Fibroblast of skin of left quadriceps (primary cell): ENCODE measurements around the gene EXOSC5.
"Not testable (repeated sequence)": the region's sequence is repeated elsewhere in the genome, so short reads cannot be mapped to it uniquely, and the experiment has no call there.

Source experiments
- DNase-seq, 2 experiments: peaks; one replicate each; pipeline ENCODE4 v3.0.0-alpha.2; 2013; ENCODE audit warnings: low read depth in 2 of 2

Gene EXOSC5

DNA sequence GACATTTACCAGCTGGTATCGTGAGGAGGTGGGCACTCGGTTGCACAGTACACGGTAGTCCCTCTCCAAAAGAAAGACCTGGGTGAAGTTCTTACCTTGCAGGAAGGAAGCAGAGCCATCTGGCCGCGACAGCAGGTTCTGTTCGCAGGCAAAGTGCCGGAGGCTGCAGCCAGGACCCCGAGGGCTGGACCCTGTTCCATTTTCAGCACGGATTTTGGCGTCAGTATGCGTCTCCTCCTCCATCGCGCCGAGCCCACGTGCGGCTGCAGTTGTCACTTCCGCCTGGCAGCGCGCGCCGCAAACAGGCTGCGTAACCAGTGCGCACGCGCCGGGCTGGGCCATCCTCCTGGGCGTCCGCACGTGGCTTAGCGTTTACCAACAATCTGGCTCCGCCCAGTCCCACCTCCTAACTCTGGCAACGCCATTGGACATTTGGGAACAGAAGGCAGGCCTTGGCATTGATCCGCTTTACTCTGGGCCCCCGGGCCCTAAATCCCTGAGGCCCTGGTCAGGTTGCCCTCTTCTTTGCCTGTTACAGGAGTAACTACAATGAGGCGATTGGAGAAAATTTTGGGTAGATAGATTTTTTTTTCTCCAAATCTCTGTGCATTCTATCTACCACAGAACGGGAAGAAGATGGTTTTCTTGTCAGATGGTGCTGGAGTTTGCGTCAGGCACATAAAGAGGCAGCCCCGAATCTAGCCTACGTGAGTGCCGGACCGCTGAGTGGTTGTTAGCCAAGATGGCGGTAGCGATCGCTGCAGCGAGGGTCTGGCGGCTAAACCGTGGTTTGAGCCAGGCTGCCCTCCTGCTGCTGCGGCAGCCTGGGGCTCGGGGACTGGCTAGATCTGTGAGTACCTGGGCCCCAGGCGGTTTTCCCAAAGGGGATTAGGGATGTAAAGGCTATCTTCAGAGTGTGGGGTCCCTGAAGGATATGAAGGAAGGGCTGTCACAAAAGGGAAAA lies at the start of gene EXOSC5, which contains the start of gene BCKDHA:
TSS of gene EXOSC5 (minus strand) at position 274 of the 964 bp plus-strand sequence. CDS start at position 243, 31 bp downstream.
TSS of gene BCKDHA (plus strand) at position 733 of the 964 bp plus-strand sequence. CDS start at position 743, 10 bp downstream.
- peak; percentile 100 for DNase-seq

DNA sequence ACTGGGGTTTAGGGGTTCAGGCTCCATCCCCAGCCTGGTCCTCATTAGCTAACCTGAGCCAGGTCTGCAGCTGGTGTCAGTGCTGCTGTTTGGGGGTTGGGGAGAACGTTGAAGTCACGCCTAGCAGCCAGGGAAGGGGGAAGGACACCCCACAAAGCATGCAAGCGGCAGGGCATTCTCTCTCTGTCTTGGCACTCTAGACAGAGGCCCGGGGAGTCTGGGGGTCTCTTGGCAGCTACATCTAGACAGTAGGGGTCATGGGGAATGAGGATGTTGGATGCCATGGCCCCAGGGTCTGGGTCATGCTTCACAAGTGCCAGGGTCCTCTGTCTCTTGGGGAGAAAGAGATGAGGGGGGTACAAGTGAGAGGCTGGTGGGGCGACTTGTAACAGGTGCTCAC lies 48.4 kb upstream of the EXOSC5 start:
- no peak for DNase-seq

DNA sequence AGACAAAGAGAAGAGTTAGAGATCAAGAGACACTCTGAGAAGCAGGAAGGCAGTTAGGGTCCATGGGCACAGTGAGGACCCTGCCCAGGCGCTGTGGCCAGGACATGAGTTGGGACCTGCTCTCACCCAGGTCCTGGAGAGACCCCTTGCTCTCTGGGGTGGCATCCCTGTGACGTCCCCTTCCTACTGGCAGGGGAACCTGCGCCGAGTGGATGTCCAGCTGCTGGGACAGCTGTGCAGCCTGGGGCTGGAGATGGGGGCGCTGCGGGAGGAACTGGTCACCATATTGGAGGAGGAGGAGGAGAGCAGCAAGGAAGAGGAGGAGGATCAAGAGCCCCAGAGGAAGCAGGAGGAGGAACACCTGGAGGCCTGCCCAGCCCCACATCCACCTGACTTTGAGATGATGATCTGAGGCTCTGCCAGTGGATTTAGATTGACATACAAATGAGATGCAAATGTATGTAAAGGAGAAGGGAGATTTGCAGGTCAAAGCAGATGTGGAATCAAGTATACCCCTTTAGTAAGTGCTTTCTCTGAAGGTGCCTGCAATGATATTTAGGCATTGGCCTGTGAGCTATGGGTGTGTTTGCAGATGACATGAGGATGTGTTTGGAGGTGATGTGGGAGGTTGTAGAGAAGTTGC lies 46.8 kb upstream of the EXOSC5 start:
- DNase-seq = no peak

DNA sequence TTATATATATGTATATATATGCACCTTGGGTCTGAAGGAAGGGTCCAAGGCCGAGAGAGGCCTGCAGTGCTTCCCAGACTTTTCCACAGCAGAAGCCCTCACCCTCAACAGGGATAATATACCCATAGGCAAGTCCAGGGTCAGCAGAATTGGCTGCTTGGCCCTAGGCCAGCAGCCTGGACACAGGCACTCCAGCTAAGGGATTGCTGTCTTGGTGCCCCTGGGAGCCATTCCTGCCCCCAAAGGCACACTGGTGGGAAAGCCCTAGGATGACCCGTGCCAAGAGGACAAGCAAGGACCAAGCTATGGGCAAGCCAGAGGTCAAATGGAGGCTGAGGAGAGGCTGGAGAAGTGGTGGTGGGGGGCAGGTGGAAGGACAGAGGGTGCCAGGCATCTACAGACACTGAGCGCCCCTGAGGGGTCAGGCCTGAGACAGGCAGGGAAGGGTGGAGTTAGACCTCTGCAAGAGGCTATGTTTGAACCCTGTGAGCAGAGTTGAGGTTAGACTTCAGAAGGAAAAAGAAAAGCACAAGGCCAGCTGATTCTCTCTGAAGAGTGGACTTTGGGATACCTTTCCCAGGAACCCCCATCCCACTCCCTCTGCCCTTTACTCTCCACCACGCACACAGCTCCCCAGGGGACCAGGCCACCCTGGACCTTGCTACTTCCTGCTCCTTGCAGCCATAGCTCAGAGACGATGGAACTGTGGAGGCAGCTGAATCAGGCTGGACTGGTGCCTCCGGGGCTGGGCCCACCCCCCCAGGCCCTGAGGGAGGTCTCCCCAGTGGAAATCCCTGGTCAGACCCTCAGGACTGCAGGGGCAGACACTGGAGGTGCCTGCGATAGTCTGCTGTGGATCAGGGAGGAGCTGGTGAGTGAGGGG lies 45.6 kb upstream of the EXOSC5 start, which contains the start of gene ERICH4:
TSS of gene ERICH4 (plus strand) at position 684 of the 883 bp plus-strand sequence. CDS start at position 698, 14 bp downstream.
- no peak for DNase-seq

DNA sequence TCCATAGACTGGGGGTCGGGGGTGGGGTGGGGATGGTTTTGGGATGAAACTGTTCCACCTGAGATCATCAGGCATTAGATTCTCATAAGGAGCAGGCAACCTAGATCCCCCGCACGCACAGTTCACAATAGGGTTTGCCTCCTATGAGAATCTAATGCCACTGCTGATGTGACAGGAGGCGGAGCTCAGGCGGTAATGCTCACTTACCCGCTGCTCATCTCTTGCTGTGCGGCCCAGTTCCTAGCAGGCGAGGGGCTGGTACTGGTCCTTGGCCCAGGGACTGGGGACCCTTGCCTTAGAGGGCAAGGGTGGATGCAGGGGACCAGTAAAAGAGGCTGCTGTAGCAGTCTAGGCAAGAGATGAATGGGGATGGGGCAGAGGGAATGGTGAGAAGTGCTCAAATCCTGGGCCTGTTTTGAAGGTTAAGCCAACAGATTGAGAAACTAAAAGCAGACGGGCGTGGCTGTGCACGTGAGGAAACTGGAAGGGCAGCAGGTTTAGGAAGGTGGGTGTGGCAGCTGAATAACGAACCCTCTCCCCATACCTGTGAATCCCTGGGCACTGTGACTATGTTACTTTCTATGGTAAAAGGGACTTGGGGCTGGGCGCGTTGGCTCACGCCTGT lies 44.3 kb upstream of the EXOSC5 start:
- DNase-seq = no peak

DNA sequence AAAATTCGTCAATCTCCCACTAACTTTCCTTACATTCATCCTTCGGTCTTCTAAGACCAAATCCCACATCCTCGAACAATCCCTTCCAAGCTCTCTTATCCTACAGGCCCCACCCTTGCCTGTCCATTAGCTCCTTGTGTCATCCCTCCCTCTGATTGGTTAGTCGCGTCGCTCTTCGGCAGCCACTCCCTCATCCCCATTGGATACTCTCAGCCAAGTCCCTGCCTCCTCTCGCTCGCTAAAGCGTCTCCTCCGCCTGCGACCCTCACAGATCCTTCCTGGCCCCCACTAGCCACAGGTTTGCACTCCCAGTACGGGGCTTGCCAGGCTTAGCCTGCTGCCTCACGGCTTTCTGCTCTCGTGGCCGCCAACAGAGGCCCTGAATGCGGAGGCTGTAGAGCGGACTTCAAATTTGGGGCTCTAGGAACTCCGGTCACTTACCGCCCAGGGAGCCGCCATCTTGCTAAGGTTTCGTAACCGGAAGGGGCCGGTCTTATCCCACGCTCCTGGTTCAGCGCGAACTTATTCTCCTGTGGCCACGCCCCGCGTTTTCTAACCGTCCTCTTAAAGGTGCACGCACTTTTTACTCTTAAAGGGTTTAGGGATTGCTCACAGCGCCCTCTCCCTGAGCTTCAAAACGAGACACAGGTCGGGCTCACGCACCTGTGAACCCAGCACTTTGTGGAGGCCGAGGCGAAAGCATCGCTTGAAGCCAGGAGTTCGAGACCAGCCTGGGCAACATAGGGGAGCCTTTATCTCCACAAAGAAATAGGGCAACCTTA lies 42.5 kb upstream of the EXOSC5 start, which contains the start of gene DMAC2:
TSS of gene DMAC2 (minus strand) at position 472 of the 782 bp plus-strand sequence. CDS start at position 459, 13 bp downstream.
- DNase-seq = peak; percentile 93

DNA sequence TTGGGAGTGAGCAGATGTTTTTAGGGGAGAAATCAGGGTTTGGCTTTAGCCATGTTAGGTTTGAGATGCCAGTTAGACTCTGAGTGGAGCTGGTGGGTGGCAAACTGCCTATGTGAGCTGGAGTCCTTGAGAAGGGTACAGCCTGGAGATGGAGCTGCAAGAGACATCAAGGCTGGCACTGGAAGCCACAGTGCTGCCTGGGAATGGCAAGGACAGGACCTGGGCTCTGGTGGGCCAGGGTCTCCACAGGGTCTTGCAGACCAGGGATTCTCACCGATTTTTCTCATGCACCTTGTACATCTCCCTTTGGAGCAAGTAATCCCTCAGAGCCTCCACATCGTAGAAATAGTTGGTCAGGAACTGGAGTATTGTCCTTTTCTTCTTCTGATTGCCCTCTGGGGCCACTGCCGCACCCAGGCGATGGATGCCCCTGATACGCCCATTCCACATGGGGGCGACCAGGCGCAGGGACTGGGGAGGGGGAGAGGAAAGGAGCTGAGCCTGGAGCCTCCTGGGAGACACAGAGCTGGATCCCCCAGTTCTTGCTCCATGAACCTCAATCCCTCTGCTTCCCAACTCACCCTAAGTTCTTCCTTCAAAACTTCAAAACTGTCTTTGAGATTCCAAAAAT lies 40.9 kb upstream of the EXOSC5 start:
- no peak for DNase-seq

DNA sequence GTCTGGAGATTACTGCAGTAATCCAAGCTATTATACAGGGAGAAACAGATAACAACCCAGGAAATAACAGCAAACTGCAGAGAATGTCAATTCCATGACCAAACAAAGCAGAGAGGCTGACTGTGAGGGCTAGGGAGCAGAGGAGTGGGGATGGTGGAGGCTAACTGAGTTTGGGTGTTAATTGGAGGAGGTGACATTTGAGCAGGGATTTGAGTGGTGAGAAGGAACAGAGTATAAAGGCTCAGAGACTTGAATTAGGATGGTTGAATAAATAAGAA lies 39.5 kb upstream of the EXOSC5 start:
- no peak for DNase-seq

DNA sequence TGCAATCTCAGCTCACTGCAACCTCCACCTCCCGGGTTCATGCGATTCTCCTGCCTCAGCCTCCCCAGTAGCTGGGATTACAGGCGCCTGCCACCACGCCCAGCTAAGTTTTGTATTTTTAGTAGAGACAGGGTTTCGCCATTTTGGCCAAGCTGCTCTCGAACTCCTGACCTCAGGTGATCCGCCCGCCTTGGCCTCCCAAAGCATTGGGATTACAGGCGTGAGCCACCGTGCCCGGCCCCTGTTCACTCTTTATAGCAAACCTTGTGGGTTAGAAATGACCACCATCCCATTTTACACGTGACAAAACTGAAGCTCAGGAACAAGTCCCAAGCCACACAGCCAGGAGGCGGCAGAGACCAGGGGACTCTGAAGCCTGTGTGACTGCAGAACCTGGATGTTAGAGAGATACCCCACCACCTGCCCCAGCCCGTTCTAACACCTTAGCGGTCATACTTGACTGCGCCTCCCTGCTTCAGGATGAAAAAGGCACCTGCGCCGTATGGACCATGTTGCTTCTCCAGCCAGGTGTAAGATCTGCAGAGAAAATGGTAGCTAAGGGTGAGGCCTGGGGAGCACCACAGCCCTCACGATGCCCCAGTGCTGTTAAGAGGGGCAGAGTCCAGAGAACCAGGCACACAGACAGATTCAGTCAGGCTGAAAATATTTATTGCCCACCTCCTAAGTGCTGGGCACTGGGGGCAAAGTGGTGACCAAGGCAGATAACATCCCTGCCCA lies 38.9 kb upstream of the EXOSC5 start:
- DNase-seq = no peak

DNA sequence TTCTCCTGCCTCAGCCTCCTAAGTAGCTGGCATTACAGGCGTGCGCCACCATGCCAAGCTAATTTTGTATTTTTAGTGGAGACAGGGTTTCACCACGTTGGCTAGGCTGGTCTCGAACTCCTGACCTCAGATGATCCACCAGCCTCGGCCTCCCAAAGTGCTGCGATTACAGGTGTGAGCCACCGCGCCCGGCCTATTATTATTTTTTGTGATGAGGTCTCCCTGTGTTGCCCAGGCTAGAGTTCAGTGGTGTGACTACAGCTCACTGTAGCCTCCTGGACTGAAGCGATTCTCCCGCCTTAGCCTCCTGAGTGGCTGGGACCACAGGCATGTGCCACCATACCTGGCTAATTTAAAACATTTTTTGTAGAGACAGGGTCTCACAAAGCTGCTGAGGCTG lies 38.2 kb upstream of the EXOSC5 start:
- not testable (repeated sequence) for DNase-seq

DNA sequence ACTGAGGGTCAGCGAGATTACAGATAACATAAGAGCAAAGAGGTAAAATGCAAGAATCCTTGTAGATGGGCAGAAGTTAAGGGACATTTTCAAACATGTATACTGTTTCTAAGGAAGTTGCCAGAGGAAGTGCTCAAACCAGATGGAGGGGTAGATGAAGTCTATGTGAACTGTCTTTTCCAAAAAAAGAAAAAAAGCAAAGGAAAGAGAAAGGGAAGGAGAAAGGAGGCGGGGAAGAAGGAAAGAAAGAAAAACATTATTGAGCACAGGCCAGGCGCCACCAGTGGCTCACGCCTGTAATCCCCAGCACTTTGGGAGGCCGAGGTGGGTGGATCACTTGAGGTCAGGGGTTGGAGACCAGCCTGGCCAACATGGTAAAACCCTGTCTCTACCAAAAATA lies 37.3 kb upstream of the EXOSC5 start:
- DNase-seq = no peak

DNA sequence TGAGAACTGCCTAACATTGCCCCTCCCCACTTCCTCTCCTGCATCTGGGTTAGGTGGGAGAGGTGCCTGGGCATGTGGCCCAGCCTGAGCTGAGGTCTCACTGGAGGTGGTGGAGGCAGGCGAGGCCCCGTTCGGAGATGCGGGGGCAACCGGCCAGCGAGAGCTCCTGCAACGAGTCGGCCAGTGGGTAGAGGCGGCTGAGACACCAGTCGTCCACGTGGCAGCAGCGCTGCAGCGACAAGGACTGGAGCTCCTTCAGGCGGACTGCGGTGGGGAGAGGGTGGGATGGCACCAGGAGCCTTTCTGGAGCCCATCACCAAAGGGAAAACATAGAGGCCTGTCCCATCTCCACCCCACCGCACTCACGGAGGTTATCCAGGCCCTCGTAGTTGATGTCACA lies 36.0 kb upstream of the EXOSC5 start:
- no peak for DNase-seq

DNA sequence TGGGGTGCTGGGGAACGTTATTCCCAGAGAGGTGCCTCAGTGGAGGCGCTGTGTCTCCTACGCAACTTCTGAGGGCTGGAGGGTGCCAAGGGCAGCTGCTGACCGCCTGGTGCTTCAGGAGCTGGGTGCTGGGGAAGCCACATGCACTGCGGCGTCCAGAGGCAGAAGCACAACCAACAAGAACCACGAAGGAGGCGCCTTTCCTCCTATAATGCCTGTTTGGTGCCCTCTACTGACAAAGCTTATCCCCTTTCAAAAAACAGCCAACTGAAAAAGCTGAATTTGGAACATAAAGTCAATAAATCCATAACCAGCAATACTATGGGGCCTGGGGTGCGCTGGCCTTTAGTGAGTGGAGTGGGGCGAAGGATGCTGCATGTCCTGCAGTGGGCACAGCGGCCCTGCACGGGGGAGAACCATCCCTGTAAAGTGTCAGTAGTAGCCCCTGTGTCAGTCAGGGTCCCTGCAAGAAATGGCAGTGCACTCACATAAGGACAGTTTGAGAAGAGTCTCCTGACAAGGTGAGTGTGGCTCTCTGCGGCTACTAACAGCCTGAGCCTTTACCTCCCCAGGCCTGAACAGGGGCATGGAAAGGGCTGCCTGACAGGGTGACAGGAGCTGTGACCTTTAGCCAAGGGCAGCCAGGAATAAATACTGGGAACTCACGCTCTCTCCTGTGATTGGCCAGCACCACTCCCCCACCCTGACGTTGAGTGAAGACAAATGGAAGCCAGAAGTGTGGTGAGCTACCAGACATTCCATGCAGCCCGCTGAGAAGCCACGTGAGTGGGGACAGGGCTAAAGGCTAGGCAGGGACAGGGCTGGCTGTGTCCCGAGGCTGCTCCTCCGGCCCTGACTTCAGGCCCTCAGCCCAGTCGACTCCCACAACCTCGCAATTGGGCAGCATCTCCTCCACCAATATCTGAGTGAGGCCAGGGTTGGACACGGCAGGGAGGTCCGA lies 34.5 kb upstream of the EXOSC5 start:
- no peak for DNase-seq

DNA sequence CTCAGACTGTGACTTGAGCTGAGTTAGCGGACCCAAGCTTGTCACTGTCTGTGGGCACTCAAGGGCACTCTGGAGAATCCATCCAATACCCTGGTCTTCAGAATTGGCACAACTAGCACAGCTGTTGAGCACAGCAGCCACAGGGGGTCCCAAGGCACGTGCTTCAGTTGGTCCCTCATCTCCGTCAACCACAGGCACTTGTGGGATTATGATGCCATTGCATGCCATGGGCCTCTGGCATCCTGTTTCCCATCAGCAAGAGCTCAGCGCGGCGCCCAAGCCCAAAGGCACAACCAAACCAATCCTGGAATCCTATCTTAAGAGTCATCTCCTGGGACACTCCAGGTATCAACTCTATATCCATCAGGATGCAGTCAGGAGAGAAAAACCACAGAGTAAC lies 33.8 kb upstream of the EXOSC5 start:
- DNase-seq = no peak

DNA sequence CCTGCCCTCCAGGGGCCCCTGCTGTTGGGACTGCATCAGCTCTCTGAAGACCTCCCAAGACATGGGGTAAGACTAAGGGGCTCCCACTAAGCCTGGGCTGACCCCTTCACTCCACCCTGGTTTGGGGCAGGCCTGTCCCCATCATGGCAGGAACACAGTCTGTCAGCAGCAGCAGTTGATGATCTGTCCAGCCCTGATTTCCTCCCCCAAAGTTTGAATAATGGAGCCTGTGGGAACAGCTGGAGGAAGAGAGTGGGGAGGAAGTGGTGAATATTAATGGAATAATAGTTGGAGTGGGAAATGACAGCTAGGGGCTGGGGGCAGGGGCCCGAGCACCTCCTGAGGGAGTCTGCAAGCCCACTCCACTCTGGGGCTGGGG lies 31.3 kb upstream of the EXOSC5 start:
- DNase-seq = no peak

DNA sequence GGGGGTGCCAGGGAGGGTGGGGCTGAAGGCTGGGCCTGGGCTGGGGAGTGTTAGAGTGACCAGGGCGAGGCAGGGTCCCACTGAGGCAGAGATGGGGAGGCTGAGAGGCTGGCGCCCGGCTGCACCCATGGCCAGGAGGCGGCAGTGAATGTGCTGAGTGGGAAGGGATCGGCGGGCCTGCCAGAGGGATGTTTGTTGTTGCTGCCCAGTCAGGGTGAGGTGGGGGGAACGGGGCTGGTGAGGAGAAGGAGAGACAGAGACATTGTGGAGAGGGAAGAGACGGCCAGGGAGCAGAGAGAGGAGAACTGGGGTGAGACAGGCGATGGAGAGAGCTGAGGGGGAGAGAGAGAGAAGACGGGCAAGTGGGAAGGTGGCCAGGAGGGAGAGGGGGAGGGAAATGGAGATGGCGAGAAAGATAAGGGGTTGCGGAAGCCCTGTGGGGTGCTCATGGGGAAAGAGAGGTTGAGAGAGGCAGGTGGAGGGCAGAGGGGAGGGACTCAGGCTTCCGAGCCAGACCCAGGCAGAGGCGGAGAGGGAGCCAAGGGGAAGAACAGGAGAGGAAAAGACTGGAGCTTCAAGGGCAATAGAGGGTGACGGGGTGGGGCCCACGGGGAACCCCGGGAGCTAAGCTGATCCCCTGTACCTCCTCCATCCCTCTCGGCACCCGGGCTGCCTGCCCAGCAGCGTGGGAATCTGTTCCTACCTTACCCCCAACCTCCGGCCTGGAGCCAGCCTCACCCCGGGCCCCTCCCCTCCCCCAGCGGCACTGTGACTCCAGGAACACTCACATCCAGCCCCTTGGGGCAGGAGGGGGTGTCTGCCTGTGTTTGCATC lies 30.7 kb upstream of the EXOSC5 start:
- no peak for DNase-seq

DNA sequence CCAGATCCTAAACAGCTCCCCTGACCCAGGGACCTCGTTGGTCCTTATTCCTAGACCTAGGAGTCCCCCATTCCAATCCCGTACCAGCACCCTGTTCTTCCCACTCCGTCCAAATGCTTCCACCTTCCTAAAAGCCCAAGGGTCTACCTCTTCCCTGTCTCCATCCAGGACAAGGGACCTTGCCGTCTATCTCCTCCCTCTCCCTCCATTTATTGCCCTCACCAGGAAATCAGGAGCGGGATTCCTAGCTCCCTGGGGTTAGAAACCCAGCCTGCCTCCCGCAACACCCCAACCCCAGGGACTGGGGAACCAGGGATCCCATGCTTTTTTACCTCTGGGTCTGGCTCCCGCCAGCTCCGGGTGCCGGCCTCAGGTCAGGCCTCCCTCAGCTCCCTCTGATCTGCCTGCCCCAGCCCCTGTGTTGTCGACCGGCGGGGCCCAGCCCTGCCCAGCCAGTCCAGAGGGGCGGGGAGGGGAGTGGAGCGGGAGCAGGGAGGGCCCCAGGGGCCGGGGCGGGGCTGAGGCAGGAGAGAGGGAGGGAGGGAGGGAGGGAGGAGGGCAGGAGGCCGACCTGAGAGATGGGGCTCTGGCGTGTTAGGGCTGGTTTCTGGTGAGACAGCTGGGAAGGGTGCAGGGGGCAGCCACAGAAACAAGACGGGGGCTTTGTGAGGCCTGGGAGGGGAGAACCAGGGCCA lies 29.9 kb upstream of the EXOSC5 start, which contains the start of gene B3GNT8:
TSS of gene B3GNT8 (minus strand) at position 423 of the 695 bp plus-strand sequence. CDS start 596 bp downstream, outside the sequence.
- DNase-seq = peak; percentile 24 to 27
